ENCODE results near the gene GNB3.
"Not testable (repeated sequence)": the region's sequence is repeated elsewhere in the genome, so short reads cannot be mapped to it uniquely, and the experiment has no call there.

GNB3 gene

DNA sequence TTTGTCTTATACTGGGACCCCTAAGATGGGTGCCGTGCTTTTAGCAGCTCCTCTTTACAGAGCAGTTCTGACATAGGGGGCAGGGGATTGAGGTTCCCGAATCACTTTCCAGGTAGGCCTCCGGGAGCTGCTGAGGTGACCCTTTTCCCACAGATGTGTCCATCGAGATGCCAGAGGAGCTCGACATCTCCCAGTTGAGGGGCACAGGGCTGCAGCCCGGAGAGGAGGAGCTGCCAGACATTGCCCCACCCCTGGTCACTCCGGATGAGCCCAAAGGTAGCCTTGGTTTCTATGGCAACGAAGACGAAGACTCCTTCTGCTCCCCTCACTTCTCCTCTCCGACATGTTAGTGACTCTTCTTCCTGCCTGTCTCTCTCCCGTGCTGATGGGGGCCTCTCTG, 22.3 kb downstream of the GNB3 start:
- no peak for DNase-seq

DNA sequence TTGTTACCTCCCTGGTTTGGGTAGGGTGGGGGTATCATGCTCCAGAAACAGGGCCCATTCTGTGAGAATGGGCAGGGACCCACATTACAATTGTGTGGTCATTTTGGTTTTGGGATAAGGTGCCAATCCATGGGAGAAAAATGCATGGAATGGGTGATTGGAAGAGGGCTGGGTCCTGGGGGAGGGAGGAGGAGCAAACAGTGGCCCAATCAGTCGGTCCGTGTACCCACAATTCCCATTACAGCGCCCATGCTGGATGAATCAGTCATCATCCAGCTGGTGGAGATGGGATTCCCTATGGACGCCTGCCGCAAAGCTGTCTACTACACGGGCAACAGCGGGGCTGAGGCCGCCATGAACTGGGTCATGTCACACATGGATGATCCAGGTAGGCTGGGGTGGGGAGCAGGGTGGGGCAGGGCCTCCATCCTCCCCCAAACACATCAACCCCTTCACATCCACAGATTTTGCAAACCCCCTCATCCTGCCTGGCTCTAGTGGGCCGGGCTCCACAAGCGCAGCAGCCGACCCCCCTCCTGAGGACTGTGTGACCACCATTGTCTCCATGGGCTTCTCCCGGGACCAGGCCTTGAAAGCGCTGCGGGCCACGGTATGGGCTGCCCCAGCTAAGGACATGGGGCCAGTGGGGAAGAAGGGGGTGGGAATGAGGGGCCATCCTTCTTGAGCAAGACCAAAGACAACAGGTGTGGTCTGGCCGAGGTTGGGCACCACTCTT, 23.0 kb downstream of the GNB3 start:
- no peak for DNase-seq

DNA sequence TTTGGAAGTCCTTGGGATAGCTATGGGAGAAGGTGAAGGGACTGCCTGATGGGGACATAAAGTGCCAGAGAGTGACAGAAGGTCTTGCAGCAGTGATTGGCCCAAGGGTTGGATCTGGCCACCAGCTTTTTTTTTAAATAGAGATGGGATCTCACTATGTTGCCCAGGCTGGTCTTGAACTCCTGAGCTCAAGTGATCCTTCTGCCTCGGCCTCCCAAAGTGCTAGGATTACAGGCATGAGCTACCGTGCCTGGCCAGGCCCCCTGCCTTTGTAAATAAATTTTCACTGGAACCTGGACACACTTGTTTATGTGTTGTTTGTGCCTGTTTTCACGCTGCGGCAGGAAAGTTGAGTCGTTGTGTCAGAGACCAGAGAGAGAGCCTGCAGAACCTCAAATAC, 24.6 kb downstream of the GNB3 start:
- DNase-seq = not testable (repeated sequence)

DNA sequence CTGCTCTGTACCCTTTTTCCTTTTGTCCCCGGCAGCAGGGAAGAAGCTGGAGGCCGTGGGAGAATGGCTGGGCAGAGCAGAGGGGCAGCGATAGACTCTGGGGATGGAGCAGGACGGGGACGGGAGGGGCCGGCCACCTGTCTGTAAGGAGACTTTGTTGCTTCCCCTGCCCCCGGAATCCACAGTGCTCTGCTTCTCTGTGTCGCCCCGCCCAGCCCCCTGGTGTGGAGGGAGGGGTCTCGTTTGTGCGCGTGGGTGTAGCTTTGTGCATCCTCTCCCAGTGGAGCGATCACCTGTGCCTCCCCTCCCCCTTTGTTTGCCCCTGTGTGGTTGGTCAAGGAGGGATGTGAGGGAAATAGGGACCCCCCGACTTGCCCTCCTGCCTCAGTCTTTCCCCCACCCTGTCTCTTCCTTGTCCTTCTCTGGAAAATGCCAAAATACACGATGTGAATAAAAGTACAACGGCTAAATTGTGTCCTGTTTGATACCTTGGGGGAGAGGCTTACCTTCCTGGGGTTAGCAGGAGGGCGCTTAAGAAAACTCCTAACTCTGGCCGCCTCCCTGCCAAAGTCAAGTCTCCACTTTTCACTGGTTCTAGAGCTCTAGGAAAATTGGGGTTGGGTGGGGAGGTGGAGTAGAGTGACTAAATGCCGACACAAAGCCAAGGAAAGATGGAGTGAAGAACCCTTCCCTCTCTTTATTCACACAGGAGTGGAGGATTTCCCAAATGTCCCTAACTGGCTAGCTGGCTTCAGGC, 25.6 kb downstream of the GNB3 start:
- no peak for DNase-seq

DNA sequence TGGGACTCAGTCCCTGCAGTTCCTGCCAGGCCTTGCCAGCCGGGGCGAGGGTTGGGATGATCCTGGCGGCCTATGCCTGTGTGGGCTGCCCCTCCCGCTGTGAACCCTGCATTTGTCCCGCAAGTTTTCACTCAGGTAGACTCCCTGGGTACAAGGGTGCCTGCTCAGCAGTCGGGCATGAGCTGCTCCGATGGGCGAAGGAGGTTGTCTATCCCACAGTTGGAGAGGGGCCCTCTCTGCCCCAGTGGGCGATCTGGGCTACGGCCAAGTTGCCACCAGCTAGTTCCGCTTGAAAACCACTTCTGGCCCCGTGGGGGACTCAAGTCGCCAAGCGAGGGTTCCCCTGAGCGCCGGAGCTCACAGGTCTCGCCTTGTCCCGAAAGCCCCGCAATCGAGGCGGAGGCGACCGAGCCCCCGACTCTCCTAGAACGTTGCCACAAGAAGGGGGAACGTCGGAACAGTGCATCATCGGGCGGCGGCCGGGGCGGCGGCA, 26.2 kb downstream of the GNB3 start:
- peak in 2 of 4 experiments; percentile 86 to 88 for DNase-seq

DNA sequence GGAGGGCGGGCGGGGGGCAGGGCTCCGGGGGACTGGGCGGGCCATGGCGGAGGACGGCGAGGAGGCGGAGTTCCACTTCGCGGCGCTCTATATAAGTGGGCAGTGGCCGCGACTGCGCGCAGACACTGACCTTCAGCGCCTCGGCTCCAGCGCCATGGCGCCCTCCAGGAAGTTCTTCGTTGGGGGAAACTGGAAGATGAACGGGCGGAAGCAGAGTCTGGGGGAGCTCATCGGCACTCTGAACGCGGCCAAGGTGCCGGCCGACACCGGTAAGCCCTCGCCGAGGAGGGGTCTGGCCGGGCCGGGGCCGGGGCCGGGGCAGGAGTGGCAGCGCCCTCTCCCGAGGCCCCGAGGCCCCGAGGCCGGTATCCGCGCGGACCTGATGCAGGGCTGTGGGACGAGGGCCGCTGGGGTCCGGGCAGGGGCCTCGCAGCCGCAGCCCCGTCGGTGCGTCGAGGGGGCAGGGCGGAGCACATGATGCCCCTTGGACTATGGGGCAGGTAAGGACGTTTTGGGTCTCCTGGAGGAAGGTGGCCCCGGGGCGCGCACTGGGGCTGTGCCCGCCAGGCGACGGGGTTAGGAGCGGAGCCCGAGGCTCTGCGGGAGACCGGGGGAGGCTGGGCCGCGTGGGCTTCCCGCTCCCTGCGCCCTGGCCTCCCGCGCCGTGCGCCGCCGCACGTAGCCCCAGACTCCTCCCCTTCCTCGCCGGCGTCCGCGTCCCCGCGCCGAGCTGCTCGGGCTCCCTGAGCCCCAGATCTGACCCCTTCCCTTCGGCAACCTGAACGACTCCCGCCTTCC, 26.9 kb downstream of the GNB3 start, which contains the start of gene TPI1:
Gene TPI1, plus strand, starts transcription at position 119 of the 798 bp plus-strand sequence. Its CDS starts 36 bp downstream, at position 155.
- peak; percentile 90 to 96 (median 93) for DNase-seq

DNA sequence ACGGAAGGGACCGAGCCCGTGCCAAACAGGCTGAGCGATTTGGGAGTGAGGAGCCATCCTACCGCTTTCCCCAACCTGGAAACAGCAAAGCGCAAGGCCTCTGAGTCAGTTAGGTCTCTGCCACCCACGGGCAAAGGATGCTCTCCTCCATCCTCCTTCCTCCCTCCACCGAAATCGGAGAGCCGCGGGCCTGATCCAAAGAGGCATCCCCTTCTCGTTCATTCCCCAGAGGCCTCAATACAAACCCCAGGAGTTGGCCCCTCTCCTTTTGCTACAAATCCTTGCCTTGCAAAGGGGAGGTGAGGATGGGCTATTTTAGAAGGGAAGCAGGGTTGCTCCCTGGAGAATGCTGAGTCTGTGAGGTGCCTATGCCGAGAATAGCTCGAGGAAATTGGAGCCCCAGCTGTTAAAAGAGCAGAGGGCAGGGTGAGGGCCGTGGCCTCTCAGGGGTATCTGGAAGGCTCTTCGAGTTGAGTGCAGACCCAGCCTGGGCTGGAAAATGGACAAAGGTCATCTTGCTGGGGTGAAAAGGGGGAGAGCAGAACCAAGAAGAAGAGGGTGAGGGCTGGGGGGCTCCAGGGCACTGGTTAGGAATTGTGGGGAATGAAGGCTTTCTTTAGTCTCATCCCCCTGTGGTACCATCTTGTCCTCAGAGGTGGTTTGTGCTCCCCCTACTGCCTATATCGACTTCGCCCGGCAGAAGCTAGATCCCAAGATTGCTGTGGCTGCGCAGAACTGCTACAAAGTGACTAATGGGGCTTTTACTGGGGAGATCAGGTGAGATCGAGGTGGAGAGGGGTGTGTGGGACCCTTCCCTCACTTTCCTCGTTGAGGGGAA, 27.7 kb downstream of the GNB3 start:
- DNase-seq = peak in 1 of 4 experiments; percentile 50

DNA sequence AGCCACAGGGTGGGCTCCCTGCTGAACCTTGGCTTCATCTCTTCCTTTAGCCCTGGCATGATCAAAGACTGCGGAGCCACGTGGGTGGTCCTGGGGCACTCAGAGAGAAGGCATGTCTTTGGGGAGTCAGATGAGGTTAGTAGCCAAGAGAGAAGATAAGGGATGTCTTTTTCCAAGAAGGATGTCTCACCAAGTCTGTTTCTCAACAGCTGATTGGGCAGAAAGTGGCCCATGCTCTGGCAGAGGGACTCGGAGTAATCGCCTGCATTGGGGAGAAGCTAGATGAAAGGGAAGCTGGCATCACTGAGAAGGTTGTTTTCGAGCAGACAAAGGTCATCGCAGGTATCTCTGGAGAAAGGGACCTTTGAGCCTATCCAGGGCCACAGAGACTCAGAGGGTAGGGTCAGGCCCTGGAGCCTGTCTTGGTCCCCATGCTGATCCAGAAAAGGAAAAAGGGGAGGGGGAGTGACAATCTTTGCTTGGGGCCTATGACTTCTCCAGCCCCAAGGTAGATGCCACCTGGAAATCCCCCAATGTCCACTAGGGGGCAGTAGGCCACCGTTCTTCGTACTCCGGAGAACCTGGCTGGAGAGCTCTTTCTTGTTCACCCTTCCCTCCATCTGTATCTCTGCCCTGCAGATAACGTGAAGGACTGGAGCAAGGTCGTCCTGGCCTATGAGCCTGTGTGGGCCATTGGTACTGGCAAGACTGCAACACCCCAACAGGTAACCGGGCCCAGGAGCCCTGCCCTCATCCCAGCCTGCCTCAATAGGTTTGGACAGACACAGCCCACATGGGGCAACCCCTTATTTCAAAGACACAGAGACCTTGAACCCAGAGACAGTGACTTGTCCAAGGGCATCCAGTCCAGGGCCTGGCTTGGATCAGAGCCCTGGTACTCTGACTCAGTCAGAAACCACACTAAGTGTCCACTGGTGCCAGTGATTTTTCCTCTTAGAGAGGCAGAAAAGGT, 28.6 kb downstream of the GNB3 start:
- peak; percentile 79 to 89 (median 84) for DNase-seq

DNA sequence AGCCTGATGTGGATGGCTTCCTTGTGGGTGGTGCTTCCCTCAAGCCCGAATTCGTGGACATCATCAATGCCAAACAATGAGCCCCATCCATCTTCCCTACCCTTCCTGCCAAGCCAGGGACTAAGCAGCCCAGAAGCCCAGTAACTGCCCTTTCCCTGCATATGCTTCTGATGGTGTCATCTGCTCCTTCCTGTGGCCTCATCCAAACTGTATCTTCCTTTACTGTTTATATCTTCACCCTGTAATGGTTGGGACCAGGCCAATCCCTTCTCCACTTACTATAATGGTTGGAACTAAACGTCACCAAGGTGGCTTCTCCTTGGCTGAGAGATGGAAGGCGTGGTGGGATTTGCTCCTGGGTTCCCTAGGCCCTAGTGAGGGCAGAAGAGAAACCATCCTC, 29.6 kb downstream of the GNB3 start:
- not testable (repeated sequence) for DNase-seq

DNA sequence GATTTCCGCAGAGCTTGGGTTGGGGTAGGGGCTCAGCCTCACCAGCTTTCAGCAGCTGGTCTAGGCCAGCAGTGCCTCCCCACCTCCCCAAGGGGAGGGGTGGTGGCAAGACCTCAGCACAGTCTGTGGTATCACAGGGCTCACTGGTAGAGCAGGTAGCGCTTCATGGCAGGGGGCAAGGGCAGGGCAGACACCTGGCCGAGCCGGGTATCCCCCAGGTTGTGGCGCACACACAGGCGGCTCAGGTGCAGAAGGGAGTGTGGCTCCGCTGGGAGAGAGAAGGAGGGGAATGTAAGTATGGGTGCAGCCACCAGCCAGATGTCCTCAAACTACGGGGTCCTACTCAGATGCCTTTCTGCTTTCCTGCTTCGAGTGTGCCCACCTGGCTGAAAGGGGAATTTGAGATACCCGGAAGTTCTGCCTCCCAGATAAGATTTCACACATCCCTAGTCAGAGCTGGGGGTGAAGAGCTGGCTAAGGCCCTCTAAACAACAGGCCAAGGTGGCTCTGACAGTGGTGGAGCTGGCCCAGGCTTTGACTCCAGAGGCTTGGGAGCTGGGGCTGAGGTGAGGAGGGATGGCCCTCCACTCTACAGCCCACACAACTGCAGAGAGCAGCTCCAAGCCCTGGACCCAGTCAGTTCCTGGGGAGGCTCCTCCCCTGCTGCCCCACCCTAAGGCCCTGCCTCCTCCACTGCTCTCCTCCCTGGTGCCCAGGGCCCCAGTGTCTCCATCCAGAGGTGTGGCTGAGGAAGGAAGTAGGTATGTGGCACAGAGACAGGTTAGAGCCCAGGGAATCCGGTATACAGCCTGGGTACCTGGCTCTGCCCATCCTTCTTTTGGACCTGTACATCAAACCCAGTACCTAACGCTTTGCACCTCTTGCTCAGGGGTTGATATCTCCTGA, 30.6 kb downstream of the GNB3 start:
- peak in 2 of 4 experiments; percentile 16 to 18 for DNase-seq

DNA sequence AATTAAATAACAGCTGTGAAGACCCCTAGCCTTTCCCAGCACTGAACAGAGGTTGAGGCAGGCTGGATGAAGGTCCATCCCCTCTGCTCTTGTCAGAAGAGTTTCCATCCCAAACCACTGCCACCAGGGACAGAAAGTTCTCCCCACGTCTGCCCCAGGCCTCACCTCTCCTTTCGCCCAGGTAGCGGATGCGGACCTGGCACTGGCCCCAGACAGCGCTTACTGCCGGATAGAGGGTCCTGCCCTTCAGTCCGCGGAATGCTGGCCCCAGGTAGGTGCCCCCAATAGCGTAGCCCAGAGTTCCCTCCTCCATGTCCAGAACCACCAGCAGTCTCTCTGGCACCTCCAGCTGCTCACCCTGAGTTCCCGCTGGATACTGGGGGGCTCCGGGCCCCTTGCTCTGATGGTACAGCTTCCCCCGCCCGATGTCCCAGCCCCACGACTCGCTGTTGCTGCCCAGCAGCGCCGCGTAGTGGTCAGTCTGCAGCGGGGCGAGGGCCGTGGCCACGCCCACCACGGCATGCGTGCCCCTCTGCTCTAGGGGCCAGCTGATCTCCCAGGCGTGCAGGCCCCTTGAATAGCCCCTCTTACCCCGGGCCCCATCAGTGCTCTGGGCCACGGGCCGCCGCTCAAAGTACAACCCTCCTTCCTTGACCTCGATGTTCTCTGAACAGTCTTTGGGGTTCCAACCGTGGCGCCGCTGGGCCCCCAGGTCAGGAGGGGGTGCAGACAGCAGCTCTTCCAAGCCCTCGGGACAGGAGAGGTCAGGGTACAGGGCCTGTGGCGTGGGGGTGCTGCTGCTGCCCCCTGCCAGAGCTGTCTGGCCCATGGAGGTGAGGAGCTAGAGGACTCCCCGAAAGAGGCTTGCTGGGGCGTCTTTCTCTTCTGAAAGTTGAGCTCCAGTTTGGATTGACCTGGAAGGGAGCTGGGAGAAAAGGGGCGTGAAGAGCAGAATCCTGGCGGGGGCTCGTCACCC, 31.6 kb downstream of the GNB3 start:
- peak; percentile 83 to 93 (median 90) for DNase-seq

DNA sequence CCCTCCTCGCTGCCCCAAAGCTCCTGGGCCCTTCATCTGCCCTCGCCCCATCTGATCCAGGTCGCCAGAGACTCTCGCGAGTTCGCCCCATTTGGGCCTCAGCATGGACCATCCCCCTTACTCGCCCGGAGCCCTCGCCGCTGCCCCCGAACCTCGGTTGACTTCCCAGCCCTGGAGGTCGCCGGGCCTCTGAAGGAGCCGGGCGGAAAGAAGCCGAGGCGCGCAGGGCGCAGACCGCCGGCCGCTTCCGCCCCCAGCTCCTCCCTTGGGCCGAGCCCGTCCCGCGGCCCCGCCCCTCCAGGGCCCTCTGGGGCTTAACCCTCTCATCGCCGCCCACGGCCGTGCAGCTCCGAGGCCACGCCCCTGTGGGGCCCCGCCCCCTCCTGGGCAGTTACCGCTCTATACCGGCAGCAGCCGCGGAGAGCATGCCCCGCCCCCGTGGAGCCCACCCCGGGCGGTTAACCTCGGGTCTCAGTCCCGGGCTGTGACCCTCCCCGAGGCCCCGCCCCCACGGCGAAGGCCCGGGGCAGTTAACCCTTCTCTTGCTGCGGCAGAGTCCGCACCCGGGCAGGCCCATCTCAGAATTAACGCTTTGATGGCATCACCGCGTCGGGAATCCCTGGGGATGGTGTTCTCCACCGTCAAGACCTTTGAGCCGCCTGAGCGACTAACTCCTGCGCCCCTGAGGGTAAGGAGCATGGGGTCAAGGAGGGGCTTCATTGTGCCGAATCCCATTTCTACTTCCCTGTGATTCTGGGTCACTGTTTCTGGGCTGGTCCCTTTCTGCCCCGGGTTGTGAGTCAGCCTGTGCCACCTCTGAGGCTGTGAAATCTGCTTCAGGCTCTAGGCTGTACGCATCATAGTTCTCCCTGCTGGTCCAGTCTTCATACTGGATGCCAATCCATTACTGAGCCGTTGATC, 32.6 kb downstream of the GNB3 start, which contains the start of gene SPSB2:
Gene SPSB2, minus strand, starts transcription at position 210 of the 921 bp plus-strand sequence. CDS start 402 bp downstream, outside the sequence.
- peak; percentile 98 to 100 (median 99) for DNase-seq

DNA sequence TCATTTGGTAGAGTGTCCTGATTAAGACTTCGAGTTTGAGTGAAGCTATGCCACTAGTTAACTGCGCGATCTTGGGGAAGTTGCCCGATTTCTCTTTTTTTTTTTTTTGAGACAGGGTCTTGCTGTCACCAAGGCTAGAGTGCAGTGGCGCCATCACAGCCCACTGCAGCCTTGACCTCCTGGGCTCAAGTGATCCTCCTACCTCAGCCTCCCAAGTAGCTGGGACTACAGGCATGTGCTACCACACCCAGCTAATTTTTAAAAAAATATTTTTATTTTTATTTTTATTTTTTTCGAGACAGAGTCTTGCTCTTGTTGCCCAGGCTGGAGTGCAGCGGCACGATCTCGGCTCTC, 33.3 kb downstream of the GNB3 start:
- not testable (repeated sequence) for DNase-seq

DNA sequence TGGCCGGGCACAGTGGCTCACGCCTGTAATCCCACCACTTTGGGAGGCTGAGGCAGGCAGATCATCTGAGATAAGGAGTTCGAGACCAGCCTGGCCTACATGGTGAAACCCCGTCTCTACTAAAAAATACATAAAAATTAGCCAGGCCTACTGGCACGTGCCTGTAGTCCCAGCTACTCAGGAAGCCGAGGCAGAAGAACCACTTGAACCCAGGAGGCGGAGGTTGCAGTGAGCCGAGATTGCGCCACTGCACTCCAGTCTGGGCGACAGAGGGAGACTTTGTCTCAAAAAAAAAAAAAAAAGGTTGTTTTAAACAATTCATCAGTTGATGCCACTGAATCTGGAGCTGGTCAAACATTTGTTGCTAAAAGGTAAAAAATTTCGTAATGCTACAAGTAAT, 39.1 kb downstream of the GNB3 start:
- DNase-seq = peak in 1 of 4 experiments; percentile 13

DNA sequence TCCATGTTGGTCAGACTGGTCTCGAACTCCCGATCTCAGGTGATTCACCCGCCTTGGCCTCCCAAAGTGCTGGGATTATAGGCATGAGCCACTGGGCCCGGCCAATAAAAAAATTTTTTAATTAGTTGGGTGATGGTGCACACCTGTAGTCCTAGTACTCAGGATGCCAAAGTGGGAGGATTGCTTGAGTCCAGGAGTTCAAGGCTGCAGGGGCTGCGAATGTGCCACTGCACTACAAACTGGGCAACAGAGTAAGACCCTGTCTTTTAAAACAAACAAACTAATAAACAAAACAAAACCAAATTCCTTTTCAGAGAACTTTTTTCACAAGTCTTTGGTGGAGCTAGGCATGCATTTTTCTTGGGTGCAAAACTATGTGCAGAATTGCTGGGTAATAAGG, 42.5 kb downstream of the GNB3 start:
- DNase-seq = no peak

DNA sequence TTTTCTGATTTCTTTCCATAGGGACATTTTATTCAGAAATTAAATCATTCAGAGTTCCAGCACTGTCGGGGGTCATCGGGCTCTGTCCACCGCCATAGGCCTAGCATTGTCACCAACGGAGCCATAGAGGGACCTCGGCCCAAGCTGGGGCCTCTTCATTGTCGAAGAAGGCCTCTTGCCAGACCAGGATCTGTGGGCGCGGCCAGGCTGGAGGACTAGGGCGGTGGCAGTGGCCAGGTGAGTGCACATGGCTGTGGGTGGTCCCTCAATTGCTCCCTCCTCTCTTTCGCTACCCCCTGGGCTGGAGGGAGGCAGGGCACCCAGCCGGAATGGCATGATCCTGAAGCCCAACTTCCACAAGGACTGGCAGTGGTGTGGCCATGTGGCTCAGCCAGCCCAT, 43.0 kb downstream of the GNB3 start:
- no peak for DNase-seq

DNA sequence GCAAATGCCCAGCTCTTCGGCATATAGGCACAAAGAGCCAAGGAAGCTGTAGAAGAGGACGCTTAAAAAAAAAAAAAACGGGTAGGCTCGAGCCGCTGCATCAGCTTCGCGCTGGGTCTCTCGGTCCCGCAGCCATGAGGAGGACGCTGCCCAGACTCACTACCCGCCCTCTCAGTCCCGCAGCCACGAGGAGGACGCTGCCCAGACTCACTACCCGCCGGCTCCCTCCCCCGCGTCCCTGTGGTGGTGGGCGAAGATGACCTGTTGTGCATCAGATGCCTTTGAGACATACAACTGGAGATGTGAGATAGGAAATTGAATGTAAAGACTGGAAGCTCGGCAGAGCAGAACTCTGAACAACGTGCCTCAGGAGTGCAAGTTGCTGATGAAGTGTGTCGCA, 43.8 kb downstream of the GNB3 start:
- no peak for DNase-seq

All from suppressor macrophage (primary cell).